H9 (cell line): Measurements from ENCODE around the gene CNIH2. TPM values are rescaled to one million over a fixed set of nuclear protein-coding genes. Genes with fewer than 3 reads are reported as not detected.

ENCODE experiments used
- DNase-seq: peaks from one replicate; pipeline ENCODE4 v3.0.0-alpha.2; 2017
- H2AFZ ChIP-seq: one replicate; pipeline ENCODE4 v1.6.1; 2013; ENCODE audit warnings: mild to moderate bottlenecking, low read length, control low read depth, moderate library complexity
- H2AK5ac ChIP-seq: 2 replicates; pipeline ENCODE4 v1.6.1; 2013; ENCODE audit warnings: low read length, control low read depth, mixed read lengths; ENCODE audit not compliant: insufficient read length
- H2BK120ac ChIP-seq: one replicate; pipeline ENCODE4 v1.6.1; 2013; ENCODE audit warnings: low read depth, mild to moderate bottlenecking, low read length, control low read depth, inconsistent platforms; ENCODE audit not compliant: poor library complexity, severe bottlenecking
- H2BK12ac ChIP-seq: 2 replicates; pipeline ENCODE4 v1.6.1; 2013; ENCODE audit warnings: low read length, control low read depth, mixed read lengths, low read depth; ENCODE audit not compliant: insufficient read length
- H2BK15ac ChIP-seq: 2 replicates; pipeline ENCODE4 v1.6.1; 2013; ENCODE audit warnings: low read depth, low read length, control low read depth
- H2BK20ac ChIP-seq: one replicate; pipeline ENCODE4 v1.6.1; 2013; ENCODE audit warnings: low read depth, mild to moderate bottlenecking, low read length, control low read depth, inconsistent platforms; ENCODE audit not compliant: poor library complexity, severe bottlenecking
- H2BK5ac ChIP-seq: 2 replicates; pipeline ENCODE4 v1.6.1; 2013; ENCODE audit warnings: low read length, control low read depth, mixed read lengths; ENCODE audit not compliant: insufficient read length
- H3K14ac ChIP-seq: 2 replicates; pipeline ENCODE4 v1.6.1; 2013; ENCODE audit warnings: low read length, control low read depth; ENCODE audit not compliant: insufficient read depth
- H3K18ac ChIP-seq: 2 replicates; pipeline ENCODE4 v1.6.1; 2013; ENCODE audit warnings: low read depth, mild to moderate bottlenecking, mixed read lengths, low read length, control low read depth; ENCODE audit not compliant: insufficient read length
- H3K23ac ChIP-seq: 2 replicates; pipeline ENCODE4 v1.6.1; 2013; ENCODE audit warnings: low read length, control low read depth, mixed read lengths, low read depth; ENCODE audit not compliant: insufficient read length
- H3K23me2 ChIP-seq: 2 replicates; pipeline ENCODE4 v1.6.1; 2013; ENCODE audit warnings: low read depth, mild to moderate bottlenecking, mixed read lengths, low read length, control low read depth; ENCODE audit not compliant: insufficient read length, poor library complexity, severe bottlenecking
- H3K27ac ChIP-seq: 2 replicates; pipeline ENCODE4 v1.5.1; 2013; ENCODE audit warnings: low read length, control low read depth, mixed read lengths, low read depth; ENCODE audit not compliant: insufficient read length
- H3K27me3 ChIP-seq: 2 replicates; pipeline ENCODE4 v1.6.1; 2013; ENCODE audit warnings: low read length, control low read depth, inconsistent platforms; ENCODE audit not compliant: insufficient read depth
- H3K4ac ChIP-seq: 2 replicates; pipeline ENCODE4 v1.6.1; 2013; ENCODE audit warnings: low read depth, mild to moderate bottlenecking, control low read depth, inconsistent platforms, low read length, moderate library complexity
- H3K4me1 ChIP-seq: 2 replicates; pipeline ENCODE4 v1.6.1; 2013; ENCODE audit warnings: low read length, control low read depth, inconsistent platforms; ENCODE audit not compliant: insufficient read depth
- H3K4me2 ChIP-seq: 2 replicates; pipeline ENCODE4 v1.6.1; 2013; ENCODE audit warnings: low read length, control low read depth, mixed read lengths; ENCODE audit not compliant: insufficient read length, insufficient read depth
- H3K56ac ChIP-seq: 2 replicates; pipeline ENCODE4 v1.6.1; 2013; ENCODE audit warnings: low read depth, mild to moderate bottlenecking, mixed read lengths, low read length, control low read depth; ENCODE audit not compliant: insufficient read length
- H3K79me1 ChIP-seq: 2 replicates; pipeline ENCODE4 v1.6.1; 2013; ENCODE audit warnings: low read depth, mild to moderate bottlenecking, moderate library complexity, low read length, control low read depth, inconsistent platforms; ENCODE audit not compliant: insufficient read depth, poor library complexity, severe bottlenecking
- H3K79me2 ChIP-seq: 2 replicates; pipeline ENCODE4 v1.6.1; 2013; ENCODE audit warnings: low read length, control low read depth, inconsistent platforms; ENCODE audit not compliant: insufficient read depth
- H3K9ac ChIP-seq: 2 replicates; pipeline ENCODE4 v1.6.1; 2013; ENCODE audit warnings: low read length, control low read depth, mixed read lengths; ENCODE audit not compliant: insufficient read length; ENCODE audit errors: extremely low read depth
- H3K9me3 ChIP-seq: one replicate; pipeline ENCODE4 v1.6.1; 2013; ENCODE audit warnings: low read depth, low read length, inconsistent platforms; ENCODE audit not compliant: control insufficient read depth
- H3T11ph ChIP-seq: one replicate; pipeline ENCODE4 v1.6.1; 2013; ENCODE audit warnings: mild to moderate bottlenecking, low read length, control low read depth, inconsistent platforms
- H4K20me1 ChIP-seq: one replicate; pipeline ENCODE4 v1.6.1; 2013; ENCODE audit not compliant: control insufficient read depth, insufficient read length, insufficient read depth
- H4K5ac ChIP-seq: 2 replicates; pipeline ENCODE4 v1.6.1; 2013; ENCODE audit warnings: low read depth, mild to moderate bottlenecking, mixed read lengths, low read length, control low read depth; ENCODE audit not compliant: insufficient read length
- H4K8ac ChIP-seq: replicated peaks from 2 replicates; pipeline ENCODE4 v1.6.1; 2013; ENCODE audit warnings: low read length, control low read depth, mixed read lengths, low read depth; ENCODE audit not compliant: insufficient read length
- H4K91ac ChIP-seq: 2 replicates; pipeline ENCODE4 v1.6.1; 2013; ENCODE audit warnings: low read depth, mild to moderate bottlenecking, moderate library complexity, mixed read lengths, low read length, control low read depth; ENCODE audit not compliant: insufficient read length
- H3K27ac Mint-ChIP-seq, 3 experiments: 2 replicates in 2 of 3; 3 replicates in 1 of 3; pipeline ENCODE4 v1.8.0; 2020 to 2021; ENCODE audit warnings: mixed read lengths in 3 of 3, mild to moderate bottlenecking in 1 of 3, moderate library complexity in 1 of 3
- H3K27me3 Mint-ChIP-seq: 2 replicates; pipeline ENCODE4 v1.8.0; 2021; ENCODE audit warnings: low read depth, mild to moderate bottlenecking, moderate library complexity, mixed read lengths
- H3K36me3 Mint-ChIP-seq, 3 experiments: 2 replicates in 2 of 3; 3 replicates in 1 of 3; pipeline ENCODE4 v1.8.0; 2020 to 2021; ENCODE audit warnings: low read depth in 3 of 3, mixed read lengths in 3 of 3; ENCODE audit not compliant: insufficient read depth in 1 of 3
- H3K4me1 Mint-ChIP-seq, 2 experiments: 2 replicates each; pipeline ENCODE4 v1.8.0; 2020; ENCODE audit warnings: mixed read lengths in 2 of 2
- H3K4me3 Mint-ChIP-seq, 2 experiments: 2 replicates in 1 of 2; 3 replicates in 1 of 2; pipeline ENCODE4 v1.8.0; 2020 to 2021; ENCODE audit warnings: mild to moderate bottlenecking in 2 of 2, mixed read lengths in 2 of 2, moderate library complexity in 1 of 2
- H3K9me3 Mint-ChIP-seq, 2 experiments: 2 replicates in 1 of 2; 3 replicates in 1 of 2; pipeline ENCODE4 v1.8.0; 2020; ENCODE audit warnings: mild to moderate bottlenecking in 2 of 2, mixed read lengths in 2 of 2, moderate library complexity in 1 of 2
- WGBS: extraction: QIAGEN DNeasy Blood & Tissue Kit; methylation state at CpG from one replicate; pipeline ENCODE4 v1.1.7; 2013; ENCODE audit warnings: missing lambda C conversion rate, low lambda C conversion rate, mixed read lengths; ENCODE audit not compliant: insufficient read length; ENCODE audit errors: extremely low coverage; 5-methylcytosine and 5-hydroxymethylcytosine counted together
- total RNA-seq: library from RNA; stranded (reverse); gene quantifications from 2 replicates; pipeline ENCODE4 v1.2.1, GENCODE V29; 2021
- TF ChIP-seq, protein P1 (sequence below): fragments of 200-600 bp; sonication (generic); conservative IDR thresholded peaks from 3 replicates; pipeline ENCODE4 v1.8.0; 2021; ENCODE audit warnings: antibody characterized with exemption, mild to moderate bottlenecking

CNIH2 gene
- total RNA-seq, 1 experiment from 2014 or later = 12.0 TPM

DNA sequence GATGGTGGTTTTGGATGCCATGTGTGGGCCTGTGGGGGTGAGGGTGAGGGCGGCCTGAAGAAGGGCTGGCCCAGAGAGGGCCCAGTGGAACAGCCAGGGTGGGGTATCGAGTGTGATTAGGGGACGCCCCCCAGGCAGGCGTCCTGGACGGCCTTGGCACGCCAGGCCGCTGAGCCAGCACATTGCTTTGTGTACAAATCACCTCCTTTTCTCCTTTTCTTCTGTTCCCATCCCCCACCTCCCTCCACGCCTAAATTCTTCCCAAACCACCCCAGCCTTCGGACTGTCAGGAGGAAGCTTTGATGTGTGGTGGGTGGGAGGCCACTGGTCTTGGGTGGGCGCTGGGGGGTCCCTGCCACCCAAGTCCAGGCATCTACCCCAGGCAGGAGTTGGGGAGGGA is 46.7 kb downstream of the CNIH2 start:
- peak overlapping the region in 1 of 3 experiments; percentile 74; a peak in 1 of 7 replicates for H3K27ac Mint-ChIP-seq
- no peak overlapping the region for H3K23ac ChIP-seq

More for the DNA sequence above, 46.7 kb downstream of the CNIH2 start:
- Histone ChIP-seq H3K9ac (no peak overlapping the region), H3K79me1 (no peaks in the 10 kb centered on the region), H3K56ac (no peak overlapping the region), H2BK12ac (no peak overlapping the region), H3K4me1 (0 out of 2 replicates have a peak, but pooled peaks cover 3% of the 10 kb centered on the region), H2AFZ (no peak overlapping the region), H4K5ac (no peak overlapping the region), H3K4ac (no peak overlapping the region), H2BK20ac (no peak overlapping the region), H3K4me2 (no peak overlapping the region), H2BK5ac (no peak overlapping the region), H3K27me3 (no peaks in the 10 kb centered on the region), H3K27ac (no peak overlapping the region), H2BK15ac (no peak overlapping the region), H4K8ac (no peak overlapping the region), H3T11ph (no peak overlapping the region), H3K9me3 (no peaks in the 10 kb centered on the region), H2BK120ac (no peak overlapping the region), H3K23me2 (no peaks in the 10 kb centered on the region), H3K14ac (no peak overlapping the region), H3K79me2 (no peaks in the 10 kb centered on the region), H2AK5ac (no peak overlapping the region), H3K18ac (no peak overlapping the region), H4K91ac (no peak overlapping the region), H4K20me1 (no peaks in the 10 kb centered on the region)
- Mint-ChIP-seq H3K36me3 (peaks cover 3 to 7% (median 5%) of the 10 kb centered on the region in 3 experiments), H3K4me3 (no peak overlapping the region), H3K4me1 (peaks cover 9 to 22% of the 10 kb centered on the region in 2 experiments), H3K9me3 (peaks cover 7% of the 10 kb centered on the region in 2 experiments), H3K27me3 (peaks cover 20% of the 10 kb centered on the region)
- TF ChIP-seq, protein P1, sequence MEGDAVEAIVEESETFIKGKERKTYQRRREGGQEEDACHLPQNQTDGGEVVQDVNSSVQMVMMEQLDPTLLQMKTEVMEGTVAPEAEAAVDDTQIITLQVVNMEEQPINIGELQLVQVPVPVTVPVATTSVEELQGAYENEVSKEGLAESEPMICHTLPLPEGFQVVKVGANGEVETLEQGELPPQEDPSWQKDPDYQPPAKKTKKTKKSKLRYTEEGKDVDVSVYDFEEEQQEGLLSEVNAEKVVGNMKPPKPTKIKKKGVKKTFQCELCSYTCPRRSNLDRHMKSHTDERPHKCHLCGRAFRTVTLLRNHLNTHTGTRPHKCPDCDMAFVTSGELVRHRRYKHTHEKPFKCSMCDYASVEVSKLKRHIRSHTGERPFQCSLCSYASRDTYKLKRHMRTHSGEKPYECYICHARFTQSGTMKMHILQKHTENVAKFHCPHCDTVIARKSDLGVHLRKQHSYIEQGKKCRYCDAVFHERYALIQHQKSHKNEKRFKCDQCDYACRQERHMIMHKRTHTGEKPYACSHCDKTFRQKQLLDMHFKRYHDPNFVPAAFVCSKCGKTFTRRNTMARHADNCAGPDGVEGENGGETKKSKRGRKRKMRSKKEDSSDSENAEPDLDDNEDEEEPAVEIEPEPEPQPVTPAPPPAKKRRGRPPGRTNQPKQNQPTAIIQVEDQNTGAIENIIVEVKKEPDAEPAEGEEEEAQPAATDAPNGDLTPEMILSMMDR = no peak
- WGBS = no CpG with 5 or more reads among the region's 10 CpGs
- DNase-seq = no peak
